Measurements from ENCODE around the gene SORBS2.

SORBS2 gene

DNA sequence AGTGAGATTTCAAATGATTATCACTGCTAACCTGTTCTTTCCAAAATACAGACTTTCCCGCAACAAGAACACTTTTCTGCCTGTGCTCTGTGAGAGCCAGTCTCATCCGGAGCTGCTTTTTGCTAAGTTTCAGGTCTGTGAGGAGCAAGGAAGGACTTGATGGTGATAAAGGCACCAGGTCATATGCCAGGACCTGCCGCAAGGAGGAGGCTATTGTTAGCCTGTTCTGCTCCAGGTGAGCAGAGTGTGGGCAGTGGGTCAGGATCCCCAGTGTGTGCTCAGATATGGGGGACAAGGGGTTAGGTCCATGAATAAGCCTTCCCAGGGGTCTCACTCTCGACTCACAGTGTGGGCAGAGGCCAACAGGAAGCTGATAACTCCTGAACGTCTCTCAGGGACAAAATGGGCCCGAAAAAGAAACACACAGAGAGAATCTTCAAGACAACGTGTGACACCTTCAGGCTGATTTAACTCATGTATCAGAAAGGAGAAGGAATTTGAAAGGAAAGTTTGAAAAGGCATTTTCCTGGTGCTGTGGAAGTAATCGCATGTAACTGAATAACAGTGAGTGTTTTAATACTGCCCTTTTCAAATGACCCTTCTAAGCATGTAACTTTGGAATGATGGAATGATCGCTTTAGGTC lies 219.0 kb downstream of the SORBS2 start:
- no peak overlapping the region for H3K4me2 ChIP-seq (ENCODE audit: low read depth, low read length, poor library complexity, severe bottlenecking)

DNA sequence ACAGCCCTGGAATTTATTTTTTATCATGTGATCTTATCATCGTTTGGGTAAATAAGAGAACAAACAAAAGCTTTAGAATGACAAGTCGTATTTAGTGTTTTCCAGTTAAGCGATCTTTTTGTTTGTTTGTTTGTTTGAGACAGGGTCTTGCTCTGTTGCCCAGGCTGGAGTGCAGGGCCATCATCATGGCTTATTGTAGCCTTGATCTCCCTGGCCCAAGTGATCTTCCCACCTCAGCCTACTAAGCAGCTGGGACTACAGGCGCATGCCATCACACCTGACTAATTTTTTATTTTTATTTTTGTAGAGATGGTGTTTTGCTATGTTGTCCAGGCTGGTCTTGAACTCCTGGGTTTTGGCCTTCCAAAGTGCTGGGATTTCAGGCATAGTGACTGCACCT lies 219.6 kb downstream of the SORBS2 start:
- Histone ChIP-seq H3K4me1 (ENCODE audit: insufficient read depth, low read length, poor library complexity, severe bottlenecking) (no peaks in the 10 kb centered on the region), H3K9ac (ENCODE audit: low read depth, low read length, poor library complexity, severe bottlenecking) (no peak overlapping the region), H3F3A (ENCODE audit: low read depth) (no peaks in the 10 kb centered on the region), H3K9me2 (replicated peaks; ENCODE audit: low read depth, low read length) (no peaks in the 10 kb centered on the region), H4K20me1 (ENCODE audit: insufficient read depth, low read length, poor library complexity, severe bottlenecking) (no peaks in the 10 kb centered on the region), H3K9me3 (ENCODE audit: insufficient read depth, low read depth, low read length) (no peaks in the 10 kb centered on the region), H3K4me2 (ENCODE audit: low read depth, low read length, poor library complexity, severe bottlenecking) (no peak overlapping the region), H3K79me2 (ENCODE audit: insufficient read depth, low read length) (no peaks in the 10 kb centered on the region), H3K4me3 (ENCODE audit: low read length, poor library complexity, severe bottlenecking) (no peak overlapping the region), H3K27me3 (ENCODE audit: insufficient read depth, low read length, poor library complexity, severe bottlenecking) (no peaks in the 10 kb centered on the region), H2AFZ (ENCODE audit: low read length) (no peak overlapping the region), H3K36me3 (ENCODE audit: insufficient read depth, low read length) (no peaks in the 10 kb centered on the region)
- TF ChIP-seq, protein P1, sequence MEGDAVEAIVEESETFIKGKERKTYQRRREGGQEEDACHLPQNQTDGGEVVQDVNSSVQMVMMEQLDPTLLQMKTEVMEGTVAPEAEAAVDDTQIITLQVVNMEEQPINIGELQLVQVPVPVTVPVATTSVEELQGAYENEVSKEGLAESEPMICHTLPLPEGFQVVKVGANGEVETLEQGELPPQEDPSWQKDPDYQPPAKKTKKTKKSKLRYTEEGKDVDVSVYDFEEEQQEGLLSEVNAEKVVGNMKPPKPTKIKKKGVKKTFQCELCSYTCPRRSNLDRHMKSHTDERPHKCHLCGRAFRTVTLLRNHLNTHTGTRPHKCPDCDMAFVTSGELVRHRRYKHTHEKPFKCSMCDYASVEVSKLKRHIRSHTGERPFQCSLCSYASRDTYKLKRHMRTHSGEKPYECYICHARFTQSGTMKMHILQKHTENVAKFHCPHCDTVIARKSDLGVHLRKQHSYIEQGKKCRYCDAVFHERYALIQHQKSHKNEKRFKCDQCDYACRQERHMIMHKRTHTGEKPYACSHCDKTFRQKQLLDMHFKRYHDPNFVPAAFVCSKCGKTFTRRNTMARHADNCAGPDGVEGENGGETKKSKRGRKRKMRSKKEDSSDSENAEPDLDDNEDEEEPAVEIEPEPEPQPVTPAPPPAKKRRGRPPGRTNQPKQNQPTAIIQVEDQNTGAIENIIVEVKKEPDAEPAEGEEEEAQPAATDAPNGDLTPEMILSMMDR (conservative IDR thresholded peaks at IDR 0.05; ENCODE audit: low read length): no peak
- TF ChIP-seq EZH2phosphoT487 (IDR thresholded peaks at IDR 0.05; ENCODE audit: borderline replicate concordance): no peak

More for the DNA sequence above, 219.0 kb downstream of the SORBS2 start:
- no peak for TF ChIP-seq EZH2phosphoT487 (IDR thresholded peaks at IDR 0.05; ENCODE audit: borderline replicate concordance)
- TF ChIP-seq, protein P1 (conservative IDR thresholded peaks at IDR 0.05; ENCODE audit: low read length): no peak
- no peaks in the 10 kb centered on the region for H3K4me1 ChIP-seq (ENCODE audit: insufficient read depth, low read length, poor library complexity, severe bottlenecking)
- no peaks in the 10 kb centered on the region for H4K20me1 ChIP-seq (ENCODE audit: insufficient read depth, low read length, poor library complexity, severe bottlenecking)
- no peaks in the 10 kb centered on the region for H3F3A ChIP-seq (ENCODE audit: low read depth)
- no peak overlapping the region for H3K9ac ChIP-seq (ENCODE audit: low read depth, low read length, poor library complexity, severe bottlenecking)
- H3K9me2 ChIP-seq (replicated peaks; ENCODE audit: low read depth, low read length): no peaks in the 10 kb centered on the region
- H3K36me3 ChIP-seq (ENCODE audit: insufficient read depth, low read length): no peaks in the 10 kb centered on the region
- H3K79me2 ChIP-seq (ENCODE audit: insufficient read depth, low read length): no peaks in the 10 kb centered on the region
- no peak overlapping the region for H2AFZ ChIP-seq (ENCODE audit: low read length)
- no peaks in the 10 kb centered on the region for H3K9me3 ChIP-seq (ENCODE audit: insufficient read depth, low read depth, low read length)
- no peak overlapping the region for H3K4me3 ChIP-seq (ENCODE audit: low read length, poor library complexity, severe bottlenecking)
- H3K27me3 ChIP-seq (ENCODE audit: insufficient read depth, low read length, poor library complexity, severe bottlenecking): no peaks in the 10 kb centered on the region

DNA sequence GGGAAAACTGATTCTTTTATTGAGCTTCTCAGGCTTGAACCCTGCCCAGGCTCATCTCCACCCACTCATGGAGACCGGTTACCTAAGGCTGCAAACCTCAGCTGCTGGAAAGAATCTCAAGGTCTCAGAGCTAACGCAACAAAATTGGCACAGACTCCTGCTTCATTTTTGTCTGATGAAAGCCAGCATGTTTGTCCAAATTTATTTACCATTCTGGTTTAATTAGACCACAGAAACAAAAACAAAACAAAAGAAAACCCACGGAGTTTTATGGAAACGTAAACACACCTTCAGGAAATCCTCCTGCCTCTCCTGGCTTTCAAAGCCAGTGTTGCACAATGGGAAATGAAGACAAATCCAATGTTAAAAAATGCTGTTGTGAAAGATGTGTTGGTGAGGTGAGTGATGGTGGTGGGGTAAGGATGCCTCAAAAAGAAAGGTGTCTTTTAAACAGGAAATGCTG lies 220.3 kb downstream of the SORBS2 start:
- Histone ChIP-seq H3K4me1 (ENCODE audit: insufficient read depth, low read length, poor library complexity, severe bottlenecking) (no peaks in the 10 kb centered on the region), H4K20me1 (ENCODE audit: insufficient read depth, low read length, poor library complexity, severe bottlenecking) (no peaks in the 10 kb centered on the region), H2AFZ (ENCODE audit: low read length) (no peak overlapping the region), H3K79me2 (ENCODE audit: insufficient read depth, low read length) (no peaks in the 10 kb centered on the region), H3K4me3 (ENCODE audit: low read length, poor library complexity, severe bottlenecking) (no peak overlapping the region), H3F3A (ENCODE audit: low read depth) (no peaks in the 10 kb centered on the region), H3K9me2 (replicated peaks; ENCODE audit: low read depth, low read length) (no peaks in the 10 kb centered on the region), H3K27me3 (ENCODE audit: insufficient read depth, low read length, poor library complexity, severe bottlenecking) (no peaks in the 10 kb centered on the region), H3K4me2 (ENCODE audit: low read depth, low read length, poor library complexity, severe bottlenecking) (no peak overlapping the region), H3K9me3 (ENCODE audit: insufficient read depth, low read depth, low read length) (no peaks in the 10 kb centered on the region), H3K9ac (ENCODE audit: low read depth, low read length, poor library complexity, severe bottlenecking) (no peak overlapping the region), H3K36me3 (ENCODE audit: insufficient read depth, low read length) (no peaks in the 10 kb centered on the region)
- TF ChIP-seq, protein P1 (conservative IDR thresholded peaks at IDR 0.05; ENCODE audit: low read length): no peak
- no peak for TF ChIP-seq EZH2phosphoT487 (IDR thresholded peaks at IDR 0.05; ENCODE audit: borderline replicate concordance)

Measured in Loucy (cell line).